Activated CD4-positive, alpha-beta T cell treated with anti-CD3 and anti-CD28 coated beads, Interleukin-2, amount 50 U/mL, for 16 hours (primary cell): ENCODE measurements around the gene HSPB3.
"Not testable (repeated sequence)": the region's sequence is repeated elsewhere in the genome, so short reads cannot be mapped to it uniquely, and the experiment has no call there.

Experiments used
- DNase-seq: peaks from one replicate; pipeline ENCODE4 v3.0.0-alpha.2; 2020

The HSPB3 gene

DNA sequence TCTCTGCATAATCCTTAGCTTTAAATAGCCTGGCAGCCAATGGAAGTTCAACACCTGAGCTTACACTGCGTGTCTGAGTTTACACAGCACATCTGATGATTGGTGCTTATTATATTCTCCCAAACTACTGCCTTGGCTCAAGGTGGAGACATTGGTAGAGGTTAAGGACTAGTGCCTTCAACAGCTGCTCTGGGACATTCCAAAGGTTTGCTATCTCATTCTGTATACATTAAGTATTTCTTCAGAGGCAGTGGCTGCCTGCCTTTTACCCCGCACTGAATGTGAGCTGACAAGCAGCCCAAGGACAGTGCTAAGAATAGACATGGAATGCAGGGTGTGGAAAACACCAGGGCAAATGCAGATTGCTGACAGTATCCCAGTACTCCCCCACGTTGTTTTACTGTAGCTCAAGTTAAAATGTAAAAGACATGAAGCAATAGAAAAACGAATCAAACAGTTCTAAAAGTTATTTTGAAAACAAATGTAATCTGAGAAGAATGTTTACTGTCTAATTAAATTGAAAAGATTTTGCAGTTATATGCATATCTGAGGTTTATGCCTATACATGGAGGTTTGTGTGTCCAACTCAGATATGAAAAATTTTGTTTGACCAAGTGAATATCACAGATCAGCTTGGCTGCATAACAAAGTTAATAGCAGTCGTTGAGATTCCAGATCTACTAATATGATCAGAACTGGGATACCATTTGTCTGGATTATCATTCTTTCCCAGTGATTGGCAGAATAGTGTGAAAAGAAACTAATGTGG lies 1.8 kb downstream of the HSPB3 start:
- no peak for DNase-seq

DNA sequence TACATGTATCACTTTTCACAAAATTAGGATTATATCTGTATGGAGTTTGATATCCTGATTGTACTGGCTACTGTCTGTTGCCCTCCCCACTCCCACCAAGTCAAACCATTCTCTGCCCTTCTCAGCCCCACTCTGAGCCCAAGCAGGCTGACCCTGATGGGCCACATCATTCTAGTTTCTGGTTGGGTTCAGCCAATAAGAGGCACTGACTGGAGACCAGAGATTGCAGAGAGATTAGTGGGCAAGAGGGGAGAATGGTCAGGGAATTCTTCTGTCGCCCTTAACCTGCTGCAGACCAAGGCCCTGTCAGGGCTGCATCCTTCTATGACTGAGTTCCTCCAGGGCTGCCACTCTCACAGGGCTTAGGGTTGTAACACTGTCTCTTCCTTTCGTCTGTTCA lies 2.7 kb downstream of the HSPB3 start:
- no peak for DNase-seq

DNA sequence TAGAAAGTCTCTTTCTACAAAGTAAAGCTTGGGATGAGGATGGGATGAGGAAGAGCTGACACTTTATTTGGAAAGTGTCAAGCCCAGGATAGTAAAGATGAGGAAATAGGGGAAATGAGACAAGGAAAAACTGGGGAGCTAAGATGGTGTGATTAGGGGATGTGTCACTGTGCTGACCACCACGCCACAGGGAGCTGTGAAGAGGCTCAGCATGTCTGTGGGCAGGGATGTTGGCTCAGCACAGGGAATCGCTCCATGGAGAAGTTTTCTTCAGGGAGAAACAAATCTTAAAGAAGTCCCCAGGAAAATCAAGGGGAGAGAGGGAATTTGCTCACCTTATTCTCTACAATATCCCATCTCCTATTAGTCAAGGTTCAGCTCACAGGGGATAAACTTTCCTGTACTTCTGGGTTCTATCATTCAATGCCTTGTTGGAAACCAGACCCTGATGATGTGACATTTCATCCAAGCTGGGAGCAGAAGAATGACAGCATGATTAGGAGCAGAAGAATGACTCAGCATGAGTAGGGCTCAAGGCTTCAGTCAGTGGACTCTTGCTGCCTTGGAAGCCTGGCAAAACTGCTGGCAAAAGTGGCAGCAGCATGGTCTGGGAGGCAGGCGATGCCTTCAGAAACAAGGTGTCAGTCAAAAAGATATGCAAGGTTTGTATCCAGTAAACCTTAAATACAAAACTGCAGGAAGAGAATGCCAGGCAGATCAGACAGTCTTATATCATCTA lies 4.9 kb downstream of the HSPB3 start:
- no peak for DNase-seq

DNA sequence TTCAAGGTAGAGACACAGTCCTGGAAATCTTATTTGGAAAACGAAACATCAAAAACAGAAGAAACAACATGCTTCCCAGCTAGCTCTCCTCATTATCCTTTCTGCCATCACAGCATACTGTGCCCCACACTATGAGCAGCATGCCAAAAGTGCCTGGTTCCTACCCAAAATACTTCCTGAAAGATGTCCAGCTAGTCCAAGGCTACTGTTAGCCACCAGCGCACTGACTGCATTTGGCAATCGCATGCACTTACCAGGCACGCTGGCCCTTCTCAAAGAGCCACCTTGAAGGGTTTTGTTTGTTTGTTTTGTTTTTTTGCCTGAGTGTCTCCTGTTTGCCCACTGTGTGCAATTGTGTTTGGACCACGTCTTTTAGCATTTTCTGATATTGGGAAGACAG lies 6.8 kb downstream of the HSPB3 start:
- DNase-seq: no peak

GRCh38 chr5:54463713-54464112 lies 8.2 kb downstream of the HSPB3 start:
- DNase-seq: no peak

GRCh38 chr5:54469622-54470021 lies 14.1 kb downstream of the HSPB3 start:
- DNase-seq: no peak

DNA sequence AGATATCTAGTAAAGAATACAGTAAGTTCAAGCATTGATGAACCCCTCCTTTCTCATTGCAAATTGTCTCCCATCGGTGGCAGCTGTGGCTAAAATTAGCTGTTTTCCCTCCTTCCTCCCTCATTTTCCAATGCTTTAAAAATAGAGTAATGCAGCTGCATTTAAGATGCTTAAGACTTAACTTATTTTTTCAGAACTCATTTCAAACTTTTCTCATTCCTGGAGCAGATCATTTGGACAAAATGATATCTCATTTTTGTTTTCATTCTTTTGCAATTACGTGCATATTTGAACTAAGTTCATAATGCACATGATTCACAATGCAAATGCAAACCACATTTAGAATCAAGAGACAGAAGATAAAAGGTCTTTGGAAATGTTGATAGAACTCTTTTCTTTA lies 14.6 kb downstream of the HSPB3 start:
- no peak for DNase-seq

DNA sequence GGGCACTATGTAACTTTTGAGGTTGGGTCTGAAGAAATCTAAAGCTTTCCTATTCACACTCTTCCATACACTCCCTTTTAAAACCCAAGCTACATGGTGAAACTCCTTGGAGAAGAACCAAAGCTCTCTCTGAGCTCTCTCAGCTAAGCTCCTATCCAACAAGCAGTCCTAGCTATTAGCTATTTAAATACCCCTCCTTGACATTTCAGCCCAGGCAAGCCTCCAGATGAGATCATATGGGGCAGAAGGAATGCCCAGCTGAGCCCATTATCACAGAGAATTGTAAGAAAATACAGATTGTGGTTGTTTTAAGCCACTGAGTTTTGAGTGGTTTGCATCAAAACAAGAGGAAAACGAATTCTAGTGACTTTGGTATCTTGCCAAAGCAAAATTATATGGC lies 15.2 kb downstream of the HSPB3 start:
- no peak for DNase-seq

DNA sequence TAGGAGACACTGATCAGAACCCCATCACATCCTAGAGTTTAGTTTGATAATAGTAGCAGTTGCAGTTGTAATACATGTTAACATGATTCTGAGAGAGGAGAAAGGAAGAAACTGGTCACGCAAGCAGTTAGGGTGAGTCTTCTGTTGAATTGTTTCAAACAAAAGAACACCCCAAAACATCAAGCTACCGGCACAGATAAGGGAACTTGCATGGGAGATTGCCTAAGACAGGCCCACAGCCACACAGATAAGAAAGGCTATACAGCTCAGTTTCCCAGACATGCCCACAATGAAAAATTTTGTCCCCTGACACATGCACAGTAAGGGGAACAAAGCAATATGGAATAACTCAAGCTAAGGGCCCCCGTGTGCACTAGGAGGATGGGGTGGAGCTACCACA lies 15.9 kb downstream of the HSPB3 start:
- no peak for DNase-seq

GRCh38 chr5:54476682-54477081 lies 21.2 kb downstream of the HSPB3 start:
- DNase-seq: no peak

- DNase-seq: no peak
These were observed 22.5 kb downstream of the HSPB3 start for GRCh38 chr5:54477941-54478478.

DNA sequence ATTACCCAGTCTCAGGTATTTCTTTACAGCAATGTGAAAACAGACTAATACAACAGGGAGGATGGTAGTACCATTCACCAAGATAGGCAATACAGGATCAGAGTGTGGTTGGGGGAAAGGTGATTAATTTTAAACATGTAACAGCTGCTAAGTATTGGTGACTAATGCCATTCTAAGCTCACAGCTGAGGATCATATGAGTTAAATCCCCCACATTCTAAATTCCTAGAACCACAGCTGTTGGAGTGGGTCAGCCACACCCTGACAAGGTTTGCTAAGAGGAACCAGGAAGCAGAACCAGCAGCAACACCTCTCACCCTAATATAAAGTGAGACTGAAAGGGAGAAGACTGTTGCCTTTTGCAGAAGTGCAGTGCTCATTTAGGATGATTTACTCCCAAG lies 24.8 kb downstream of the HSPB3 start:
- no peak for DNase-seq

DNA sequence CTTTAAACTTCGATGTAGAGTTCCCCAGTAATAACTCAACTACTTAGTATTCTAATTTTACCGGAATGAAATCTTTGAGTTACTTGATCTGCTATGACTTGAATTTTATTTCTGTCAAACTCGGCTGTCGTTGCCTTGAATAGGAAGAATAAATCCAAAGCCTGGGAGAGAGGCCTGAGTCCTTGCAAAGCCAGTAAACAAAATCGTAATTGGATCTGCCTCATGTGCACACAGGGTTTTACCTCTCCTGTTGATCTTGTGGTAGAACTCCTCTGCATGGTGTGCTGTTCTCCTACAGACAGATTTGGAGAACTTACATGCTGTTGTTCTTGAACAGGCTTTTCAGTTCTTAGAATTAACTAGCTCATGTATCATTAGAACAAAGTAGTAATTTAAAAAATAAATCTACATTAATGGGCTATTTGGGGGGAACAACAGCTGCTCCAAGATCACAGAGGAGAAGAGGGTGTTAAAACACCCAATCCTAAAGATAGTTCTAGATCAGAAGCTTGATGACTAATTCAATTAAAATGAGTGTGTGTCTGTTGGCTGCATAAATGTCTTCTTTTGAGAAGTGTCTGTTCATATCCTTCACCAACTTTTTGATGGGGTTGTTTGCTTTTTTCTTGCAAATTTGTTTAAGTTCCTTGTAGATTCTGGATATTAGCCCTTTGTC lies 28.9 kb downstream of the HSPB3 start:
- DNase-seq: no peak

GRCh38 chr5:54485659-54486058 lies 30.2 kb downstream of the HSPB3 start:
- not testable (repeated sequence) for DNase-seq

- not testable (repeated sequence) for DNase-seq
These were observed 34.1 kb downstream of the HSPB3 start for GRCh38 chr5:54489648-54489979.

- DNase-seq: no peak
These were observed 35.8 kb downstream of the HSPB3 start for GRCh38 chr5:54491326-54491725.

DNA sequence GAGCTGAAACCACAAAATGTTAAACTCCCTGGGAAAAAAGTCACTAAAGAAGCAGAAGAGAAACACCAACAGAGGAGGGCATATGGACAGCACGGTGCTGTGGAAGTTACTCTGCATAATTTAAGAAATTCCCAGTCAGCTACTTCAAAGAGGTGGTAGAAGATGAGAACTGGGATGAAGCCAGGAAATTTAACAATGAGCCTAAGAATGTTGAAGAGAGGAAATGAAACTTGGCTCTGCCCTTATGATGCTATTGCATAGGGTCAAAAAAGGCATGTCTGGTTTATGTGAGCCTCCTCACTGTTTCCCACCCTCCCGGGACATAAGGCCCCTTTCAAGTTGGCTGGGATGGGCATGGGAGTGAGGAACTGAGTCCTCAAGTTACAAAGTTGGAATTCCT lies 36.7 kb downstream of the HSPB3 start:
- DNase-seq: no peak

DNA sequence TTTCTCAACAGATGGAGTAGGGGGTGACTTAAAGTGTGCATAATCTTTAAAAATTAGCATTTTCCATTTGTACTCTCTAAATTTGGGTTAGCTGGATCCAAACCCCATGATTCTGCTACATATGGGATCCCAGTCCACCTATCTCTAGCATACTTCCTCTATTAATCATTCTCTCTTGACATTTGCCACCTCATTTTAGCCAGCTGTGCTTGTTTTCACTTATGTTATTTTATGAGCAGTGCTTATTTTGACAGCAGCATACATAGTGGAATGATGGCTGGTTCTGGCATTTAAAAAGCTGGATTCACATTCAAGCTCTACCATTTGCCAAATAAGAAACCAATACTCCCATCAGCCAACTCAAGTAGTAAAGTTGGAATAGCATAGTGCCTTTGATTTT lies 39.5 kb downstream of the HSPB3 start:
- DNase-seq: no peak
